A673 (cell line): ENCODE results near the gene BLTP3A. TPM values are rescaled to one million over a fixed set of nuclear protein-coding genes. Genes with fewer than 3 reads are reported as not detected.

Source experiments
- BruUV-seq: library from RNA; stranded (reverse); fragments of 400-500 nt; replicated peaks from 2 replicates; lab custom pipeline; 2021; lab: Mats Ljungman, UMichigan
- CTCF ChIA-PET: fragments of 300-600 bp; sonication (Branson Sonifier 250); formaldehyde crosslinking; loops from one replicate; lab custom pipeline; 2022; ENCODE audit warnings: antibody characterized with exemption; lab: Charles Lee
- POLR2A ChIA-PET: fragments of 300-600 bp; sonication (Branson Sonifier 250); formaldehyde crosslinking; loops from one replicate; lab custom pipeline; 2022; ENCODE audit warnings: antibody characterized with exemption; ENCODE audit not compliant: low non-redundant PET; lab: Charles Lee
- DNase-seq: peaks from one replicate; pipeline ENCODE4 v3.0.0-alpha.2; 2015; ENCODE audit warnings: low spot score
- H3K27ac ChIP-seq: fragments of 200-600 bp; sonication (generic); 2 replicates; pipeline ENCODE4 v1.5.1; 2016; ENCODE audit warnings: mixed run types, low read depth, mild to moderate bottlenecking, mixed read lengths, antibody characterized with exemption, low read length; ENCODE audit not compliant: poor library complexity, severe bottlenecking
- H3K27me3 ChIP-seq: fragments of 200-600 bp; sonication (generic); replicated peaks from 2 replicates; pipeline ENCODE4 v1.6.1; 2017; ENCODE audit warnings: mixed run types, low read depth, mild to moderate bottlenecking, mixed read lengths, antibody characterized with exemption, low read length; ENCODE audit not compliant: insufficient read depth, poor library complexity
- H3K36me3 ChIP-seq: fragments of 200-600 bp; sonication (generic); 2 replicates; pipeline ENCODE4 v1.6.1; 2016; ENCODE audit warnings: mixed run types, mild to moderate bottlenecking, mixed read lengths, antibody characterized with exemption, low read length; ENCODE audit not compliant: insufficient read depth, poor library complexity, severe bottlenecking
- H3K4me1 ChIP-seq: fragments of 200-600 bp; sonication (generic); 2 replicates; pipeline ENCODE4 v1.6.1; 2017; ENCODE audit warnings: mixed run types, mild to moderate bottlenecking, mixed read lengths, antibody characterized with exemption, low read length; ENCODE audit not compliant: insufficient read depth, poor library complexity, severe bottlenecking
- H3K4me3 ChIP-seq: fragments of 200-600 bp; sonication (generic); 2 replicates; pipeline ENCODE4 v1.5.1; 2016; ENCODE audit warnings: low read depth, mixed run types, mild to moderate bottlenecking, mixed read lengths, low read length; ENCODE audit not compliant: poor library complexity, severe bottlenecking
- H3K9me3 ChIP-seq: fragments of 200-600 bp; sonication (generic); 2 replicates; pipeline ENCODE4 v1.6.1; 2016; ENCODE audit warnings: mixed run types, low read depth, mild to moderate bottlenecking, mixed read lengths, antibody characterized with exemption, low read length; ENCODE audit not compliant: poor library complexity, severe bottlenecking
- CTCF ChIP-seq: fragments of 300-800, 200-600 bp; sonication (generic); conservative IDR thresholded peaks from 2 replicates; pipeline ENCODE4 v1.5.1; 2017; ENCODE audit warnings: low read depth, mild to moderate bottlenecking, antibody characterized with exemption, low read length, moderate library complexity, mixed read lengths
- EZH2 ChIP-seq: fragments of 200-600 bp; sonication (generic); IDR thresholded peaks from 2 replicates; pipeline ENCODE4 v1.6.1; 2017; ENCODE audit warnings: borderline replicate concordance, low read depth, mild to moderate bottlenecking, mixed read lengths, antibody characterized with exemption, low read length; ENCODE audit not compliant: poor library complexity, severe bottlenecking
- intact Hi-C: fragments of 100-400 bp; cut with micrococcal nuclease; formaldehyde crosslinking; loops from one replicate; pipeline ENCODE4 v1.10.0; 2022; ENCODE audit not compliant: unreplicated experiment
- total RNA-seq: library from RNA; stranded (reverse); gene quantifications from 2 replicates; pipeline ENCODE4 v1.2.3, GENCODE V29; 2021

The BLTP3A gene
- total RNA-seq, 1 experiment from 2014 or later = 20.4 TPM

- no peak for DNase-seq
- Histone ChIP-seq H3K27ac (no peak overlapping the region), H3K36me3 (peaks cover 76% of the 10 kb centered on the region), H3K4me3 (no peak overlapping the region), H3K9me3 (no peaks in the 10 kb centered on the region), H3K27me3 (no peaks in the 10 kb centered on the region), H3K4me1 (no peaks in the 10 kb centered on the region)
- TF ChIP-seq EZH2 = no peak
- TF ChIP-seq CTCF = no peak
- BruUV-seq = no TSS peak
- CTCF ChIA-PET = no interaction called here
- intact Hi-C loops = no loop called here
- POLR2A ChIA-PET = no interaction called here
Measured at GRCh38 chr6:34768148-34768547, 23.7 kb upstream of the BLTP3A start.

GRCh38 chr6:34771727-34772126 lies 20.2 kb upstream of the BLTP3A start:
- Histone ChIP-seq H3K27me3 (no peaks in the 10 kb centered on the region), H3K9me3 (no peaks in the 10 kb centered on the region), H3K27ac (no peak overlapping the region), H3K36me3 (peaks cover 70% of the 10 kb centered on the region), H3K4me3 (no peak overlapping the region), H3K4me1 (no peaks in the 10 kb centered on the region)
- no peak for DNase-seq
- intact Hi-C loops = no loop called here
- POLR2A ChIA-PET = no interaction called here
- CTCF ChIA-PET = no interaction called here
- no peak for TF ChIP-seq CTCF
- BruUV-seq = no TSS peak

GRCh38 chr6:34772940-34773339 lies 18.9 kb upstream of the BLTP3A start:
- CTCF ChIA-PET = no interaction called here
- Histone ChIP-seq H3K4me3 (no peak overlapping the region), H3K27me3 (no peaks in the 10 kb centered on the region), H3K27ac (no peak overlapping the region), H3K36me3 (peaks cover 61% of the 10 kb centered on the region), H3K4me1 (no peaks in the 10 kb centered on the region), H3K9me3 (no peaks in the 10 kb centered on the region)
- intact Hi-C loops = no loop called here
- TF ChIP-seq CTCF (no peak), EZH2 (no peak)
- no TSS peak for BruUV-seq
- POLR2A ChIA-PET = no interaction called here
- DNase-seq = no peak
